NCI-H2029 treated with DMSO at 0.1 percent for 48 hours (cell line): ENCODE data around the gene CASK.

ENCODE experiments used
- DNase-seq: peaks from one replicate; lab custom pipeline; 2025; lab: John Stamatoyannopoulos, UW

Gene CASK

GRCh38 chrX:41923211-41923977 is at the start of gene CASK:
Gene CASK (minus strand): TSS chrX:41923554. CDS start chrX:41922988, 566 bp downstream.
- DNase-seq, result peak; percentile 22

GRCh38 chrX:41971346-41971745 is 48.0 kb upstream of the CASK start:
- DNase-seq, result no peak

GRCh38 chrX:41970419-41970818 is 47.1 kb upstream of the CASK start:
- no peak for DNase-seq

GRCh38 chrX:41963348-41963747 is 40.0 kb upstream of the CASK start:
- DNase-seq, result peak; percentile 35

- DNase-seq, result no peak
These were observed 36.8 kb upstream of the CASK start for GRCh38 chrX:41960142-41960541.

- no peak for DNase-seq
These were observed 35.5 kb upstream of the CASK start for GRCh38 chrX:41958861-41959260.

GRCh38 chrX:41956027-41956426 is 32.7 kb upstream of the CASK start:
- DNase-seq, result no peak

GRCh38 chrX:41952102-41952501 is 28.7 kb upstream of the CASK start:
- no peak for DNase-seq

- no peak for DNase-seq
These were observed 23.7 kb upstream of the CASK start for GRCh38 chrX:41946989-41947612.

- no peak for DNase-seq
These were observed 22.9 kb upstream of the CASK start for GRCh38 chrX:41946235-41946634.

GRCh38 chrX:41935832-41936231 is 12.5 kb upstream of the CASK start:
- no peak for DNase-seq

GRCh38 chrX:41933546-41933945 is 10.2 kb upstream of the CASK start:
- no peak for DNase-seq

GRCh38 chrX:41932885-41933284 is 9.5 kb upstream of the CASK start:
- no peak for DNase-seq

- DNase-seq, result no peak
These were observed 8.2 kb upstream of the CASK start for GRCh38 chrX:41931591-41931990.

- no peak for DNase-seq
These were observed 777 bp upstream of the CASK start for GRCh38 chrX:41923978-41924683.

GRCh38 chrX:41922431-41923151 is 763 bp downstream of the CASK start:
- no peak for DNase-seq

- no peak for DNase-seq
These were observed 1.6 kb downstream of the CASK start for GRCh38 chrX:41921492-41922430.

GRCh38 chrX:41919870-41920269 is 3.5 kb downstream of the CASK start:
- no peak for DNase-seq

- DNase-seq, result no peak
These were observed 5.8 kb downstream of the CASK start for GRCh38 chrX:41917517-41917916.

- no peak for DNase-seq
These were observed 9.9 kb downstream of the CASK start for GRCh38 chrX:41913476-41913875.

- no peak for DNase-seq
These were observed 10.4 kb downstream of the CASK start for GRCh38 chrX:41912923-41913322.
